Sigmoid colon (tissue), 7 donors: ENCODE data around the gene NDUFA8. TPM values are rescaled to one million over a fixed set of nuclear protein-coding genes. Genes with fewer than 3 reads are reported as not detected.

Experiments used
- DNase-seq: peaks from one replicate; pipeline ENCODE4 v3.0.0-alpha.2; 2019
- H3K27ac ChIP-seq, 4 donors: fragments of 200-600 bp; sonication (generic); one replicate each; pipeline ENCODE4 v1.5.1; 2016 to 2019; ENCODE audit warnings: mild to moderate bottlenecking in 1 of 4
- H3K27me3 ChIP-seq, 3 donors: fragments of 200-600 bp; sonication (generic); one replicate each; pipeline ENCODE4 v1.5.1; 2019; ENCODE audit warnings: mild to moderate bottlenecking in 1 of 3
- H3K36me3 ChIP-seq, 4 donors: fragments of 200-600 bp; sonication (generic); one replicate each; pipeline ENCODE4 v1.5.1; 2016 to 2019
- H3K4me1 ChIP-seq, 4 donors: fragments of 200-600 bp; sonication (generic); one replicate each; pipeline ENCODE4 v1.5.1; 2017 to 2019
- H3K4me3 ChIP-seq, 4 donors: fragments of 200-600 bp; sonication (generic); one replicate each; pipeline ENCODE4 v1.5.1; 2017 to 2019; ENCODE audit warnings: mild to moderate bottlenecking in 2 of 4, moderate library complexity in 1 of 4
- H3K9me3 ChIP-seq, 4 donors: fragments of 200-600 bp in 3 of 4; sonication (generic) in 3 of 4; one replicate each; pipeline versions ENCODE4 v1.5.1 to v1.6.1; 2013 to 2019
- EP300 ChIP-seq, 4 donors: sonication (generic); formaldehyde crosslinking; IDR thresholded peaks; one replicate each; pipeline ENCODE4 v1.6.1; 2017; ENCODE audit warnings: antibody characterized with exemption in 4 of 4
- POLR2A ChIP-seq, 2 donors: fragments of 450-650 bp; IDR thresholded peaks; one replicate each; pipeline ENCODE4 v1.6.1; 2016; ENCODE audit warnings: antibody characterized with exemption in 2 of 2, mild to moderate bottlenecking in 2 of 2, moderate library complexity in 2 of 2
- POLR2AphosphoS5 ChIP-seq, 4 donors: sonication (generic); formaldehyde crosslinking; IDR thresholded peaks; one replicate each; pipeline ENCODE4 v1.6.1; 2017; ENCODE audit warnings: antibody characterized with exemption in 4 of 4
- WGBS, 2 donors: extraction: QIAGEN DNeasy Blood & Tissue Kit; methylation state at CpG; one replicate each; pipeline ENCODE4 v1.1.7; 2013; 5-methylcytosine and 5-hydroxymethylcytosine counted together
- intact Hi-C: fragments of 100-400 bp; cut with DNase I; formaldehyde crosslinking; loops from one replicate; pipeline ENCODE4 v1.15.1; 2023
- polyA plus RNA-seq, 3 donors: library from polyadenylated mRNA; stranded (reverse); fragments of 200-250 nt; gene quantifications; one replicate each; pipeline ENCODE4 v1.2.3, GENCODE V29; 2013
- total RNA-seq, 4 donors: library from RNA; depleted of rRNA; stranded (reverse); fragments of >200 nt; gene quantifications; one replicate each; pipeline ENCODE4 v1.1.0, GENCODE V29; 2016
- TF ChIP-seq, protein P1 (sequence below), 4 experiments: fragments of 450-650 bp in 3 of 4; fragments of 200-600 bp in 1 of 4; IDR thresholded peaks; one replicate each; pipeline ENCODE4 v1.5.1; 2016 to 2019; ENCODE audit warnings: antibody characterized with exemption in 4 of 4, mild to moderate bottlenecking in 3 of 4, moderate library complexity in 2 of 4
- donor health status: healthy with polysubstance abuse.
- donor health status: Bipolar disorder and iron deficiency.
- donor health status: healthy.

Gene NDUFA8
- total and polyA plus RNA-seq, 7 donors, result 63.9 to 194 (median 92.7) TPM

DNA sequence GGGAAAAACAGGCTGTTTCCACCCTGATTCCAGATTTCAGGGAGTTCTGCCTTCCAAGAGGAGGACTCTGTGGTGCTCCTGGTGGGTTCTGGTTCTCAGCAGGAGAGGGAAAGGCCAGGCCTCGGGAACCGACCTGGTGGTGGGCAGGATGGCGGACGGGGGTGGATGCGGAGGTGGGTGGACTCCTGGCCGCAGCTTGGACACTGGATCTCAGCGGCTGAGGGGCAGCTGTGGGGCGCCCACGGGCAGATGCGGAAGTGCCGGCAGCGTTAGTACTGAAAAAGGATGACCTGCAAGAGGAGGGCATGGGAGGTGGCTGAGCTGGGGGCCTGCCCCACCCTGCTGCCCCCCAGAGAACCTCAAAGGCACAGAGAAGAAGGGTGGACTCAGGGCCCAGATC is 44.9 kb upstream of the NDUFA8 start:
- Histone ChIP-seq H3K27me3 (no peaks in the 10 kb centered on the region), H3K27ac (no peak overlapping the region), H3K4me1 (no peaks in the 10 kb centered on the region), H3K4me3 (no peak overlapping the region), H3K9me3 (no peaks in the 10 kb centered on the region), H3K36me3 (no peaks in the 10 kb centered on the region)
- no peak for DNase-seq
- WGBS, 2 donors, result 93 to 95% methylated on average over 12 of the region's 12 CpGs
- intact Hi-C loops, result no loop called here
- TF ChIP-seq, protein P1, sequence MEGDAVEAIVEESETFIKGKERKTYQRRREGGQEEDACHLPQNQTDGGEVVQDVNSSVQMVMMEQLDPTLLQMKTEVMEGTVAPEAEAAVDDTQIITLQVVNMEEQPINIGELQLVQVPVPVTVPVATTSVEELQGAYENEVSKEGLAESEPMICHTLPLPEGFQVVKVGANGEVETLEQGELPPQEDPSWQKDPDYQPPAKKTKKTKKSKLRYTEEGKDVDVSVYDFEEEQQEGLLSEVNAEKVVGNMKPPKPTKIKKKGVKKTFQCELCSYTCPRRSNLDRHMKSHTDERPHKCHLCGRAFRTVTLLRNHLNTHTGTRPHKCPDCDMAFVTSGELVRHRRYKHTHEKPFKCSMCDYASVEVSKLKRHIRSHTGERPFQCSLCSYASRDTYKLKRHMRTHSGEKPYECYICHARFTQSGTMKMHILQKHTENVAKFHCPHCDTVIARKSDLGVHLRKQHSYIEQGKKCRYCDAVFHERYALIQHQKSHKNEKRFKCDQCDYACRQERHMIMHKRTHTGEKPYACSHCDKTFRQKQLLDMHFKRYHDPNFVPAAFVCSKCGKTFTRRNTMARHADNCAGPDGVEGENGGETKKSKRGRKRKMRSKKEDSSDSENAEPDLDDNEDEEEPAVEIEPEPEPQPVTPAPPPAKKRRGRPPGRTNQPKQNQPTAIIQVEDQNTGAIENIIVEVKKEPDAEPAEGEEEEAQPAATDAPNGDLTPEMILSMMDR (IDR thresholded peaks at IDR 0.05), result no peak
- TF ChIP-seq POLR2A (IDR thresholded peaks at IDR 0.05) (no peak), EP300 (IDR thresholded peaks at IDR 0.05) (no peak), POLR2AphosphoS5 (IDR thresholded peaks at IDR 0.05) (no peak)

DNA sequence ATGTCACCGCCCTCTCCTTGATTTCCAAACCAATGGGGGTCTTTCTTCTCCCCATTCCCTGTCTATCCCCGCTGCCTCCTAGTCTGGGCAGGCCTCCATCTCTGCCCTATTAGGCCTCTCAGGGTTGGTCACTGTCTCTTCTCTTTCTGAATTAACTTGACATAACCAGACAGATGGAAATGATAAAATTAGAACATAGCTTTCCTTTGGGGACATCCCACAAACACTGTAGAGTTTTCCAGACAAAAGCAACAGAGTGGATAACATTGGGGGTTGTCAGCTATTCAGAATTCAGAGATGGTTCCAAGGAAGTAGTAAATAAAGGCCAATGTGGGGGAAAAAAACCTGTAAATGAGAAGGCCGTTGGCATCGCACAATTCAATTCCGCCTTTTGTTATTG is 44.5 kb upstream of the NDUFA8 start:
- intact Hi-C loops, result no loop called here
- TF ChIP-seq, protein P1 (IDR thresholded peaks at IDR 0.05), result no peak
- no peak for TF ChIP-seq POLR2A (IDR thresholded peaks at IDR 0.05)
- TF ChIP-seq POLR2AphosphoS5 (IDR thresholded peaks at IDR 0.05), result no peak
- no peak for TF ChIP-seq EP300 (IDR thresholded peaks at IDR 0.05)
- Histone ChIP-seq H3K27ac (no peak overlapping the region), H3K36me3 (peaks cover 0 to 4% (median 0%) of the 10 kb centered on the region in 4 donors), H3K27me3 (no peaks in the 10 kb centered on the region), H3K9me3 (no peaks in the 10 kb centered on the region), H3K4me1 (no peaks in the 10 kb centered on the region), H3K4me3 (no peak overlapping the region)
- no peak for DNase-seq
- 92 to 94% methylated on average over 5 of the region's 5 CpGs for WGBS, 2 donors

GRCh38 chr9:122202111-122202510 is 42.5 kb upstream of the NDUFA8 start:
- Histone ChIP-seq H3K27ac (no peak overlapping the region), H3K9me3 (no peaks in the 10 kb centered on the region), H3K4me1 (no peaks in the 10 kb centered on the region), H3K27me3 (no peaks in the 10 kb centered on the region), H3K36me3 (peaks cover 0 to 9% (median 0%) of the 10 kb centered on the region in 4 donors), H3K4me3 (no peak overlapping the region)
- intact Hi-C loops, result no loop called here
- TF ChIP-seq POLR2AphosphoS5 (IDR thresholded peaks at IDR 0.05), result no peak
- no peak for TF ChIP-seq EP300 (IDR thresholded peaks at IDR 0.05)
- TF ChIP-seq POLR2A (IDR thresholded peaks at IDR 0.05), result no peak
- TF ChIP-seq, protein P1 (IDR thresholded peaks at IDR 0.05), result no peak
- 19 to 65% methylated on average over 3 of the region's 3 CpGs for WGBS, 2 donors
- no peak for DNase-seq

DNA sequence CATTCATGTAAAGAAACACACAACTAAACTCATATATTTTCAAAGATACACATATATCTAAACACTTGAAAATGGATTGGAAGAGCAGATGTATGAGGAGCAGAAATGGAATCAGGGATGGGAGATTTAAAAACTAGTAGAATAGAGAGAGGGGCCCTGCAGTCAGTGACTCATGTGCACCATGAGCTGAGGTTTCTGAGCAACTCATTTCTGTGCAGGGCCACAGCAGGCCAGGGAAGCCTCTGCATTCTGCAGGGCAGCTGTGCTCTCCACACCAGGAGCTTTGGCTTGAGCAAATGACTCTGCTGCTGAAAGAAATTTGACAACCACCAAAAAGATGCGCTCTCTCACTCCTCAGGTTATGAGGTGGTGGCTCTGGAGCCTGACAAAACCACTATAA is 42.1 kb upstream of the NDUFA8 start:
- DNase-seq, result no peak
- Histone ChIP-seq H3K36me3 (peaks cover 0 to 9% (median 0%) of the 10 kb centered on the region in 4 donors), H3K4me1 (no peaks in the 10 kb centered on the region), H3K27ac (no peak overlapping the region), H3K4me3 (no peak overlapping the region), H3K9me3 (no peaks in the 10 kb centered on the region), H3K27me3 (no peaks in the 10 kb centered on the region)
- intact Hi-C loops, result no loop called here
- TF ChIP-seq POLR2AphosphoS5 (IDR thresholded peaks at IDR 0.05) (no peak), POLR2A (IDR thresholded peaks at IDR 0.05) (no peak), EP300 (IDR thresholded peaks at IDR 0.05) (no peak)
- TF ChIP-seq, protein P1 (IDR thresholded peaks at IDR 0.05), result no peak
- whole genome bisulfite sequencing, 2 donors, result 89 to 95% methylated on average over 1 of the region's 1 CpG

DNA sequence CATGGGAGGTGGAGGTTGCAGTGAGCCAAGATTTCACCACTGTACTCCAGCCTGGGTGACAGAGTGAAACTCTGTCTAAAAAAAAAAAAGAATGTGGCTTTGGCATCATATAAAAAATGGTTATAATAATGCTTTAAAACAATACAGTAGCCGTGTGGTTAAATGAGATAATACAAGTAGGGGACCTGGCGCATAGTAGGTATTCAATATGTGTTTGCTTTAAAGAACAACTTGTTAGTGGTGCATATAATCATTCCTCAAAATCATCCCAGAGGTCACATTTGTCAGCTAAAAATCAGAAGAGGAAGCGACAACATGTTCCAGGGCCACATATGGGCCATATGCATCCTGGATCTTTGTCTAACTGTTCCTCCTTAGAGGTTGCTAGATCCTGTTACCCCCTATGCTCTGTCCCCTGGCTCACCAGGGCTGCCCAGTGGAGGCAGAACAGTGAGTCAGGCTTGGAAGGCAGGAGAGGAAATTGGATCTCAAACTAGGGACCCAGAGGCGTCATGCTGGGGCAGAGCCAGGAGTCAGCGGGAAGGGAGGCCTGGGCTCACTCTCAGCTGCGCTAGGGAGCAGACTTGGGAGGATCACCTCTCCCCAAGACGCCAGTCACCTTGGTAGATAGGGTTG is 41.5 kb upstream of the NDUFA8 start:
- DNase-seq, result no peak
- Histone ChIP-seq H3K27me3 (no peaks in the 10 kb centered on the region), H3K4me3 (no peak overlapping the region), H3K36me3 (peaks cover 0 to 9% (median 0%) of the 10 kb centered on the region in 4 donors), H3K27ac (no peak overlapping the region), H3K4me1 (no peaks in the 10 kb centered on the region), H3K9me3 (no peaks in the 10 kb centered on the region)
- intact Hi-C loops, result no loop called here
- WGBS, 2 donors, result 92% methylated on average over 7 of the region's 7 CpGs
- TF ChIP-seq EP300 (IDR thresholded peaks at IDR 0.05), result no peak
- TF ChIP-seq, protein P1 (IDR thresholded peaks at IDR 0.05), result no peak
- TF ChIP-seq POLR2A (IDR thresholded peaks at IDR 0.05), result no peak
